DMS153 (cell line): ENCODE measurements around the gene WDR35.

Source experiments
- DNase-seq: peaks from one replicate; lab custom pipeline; 2025; lab: John Stamatoyannopoulos, UW

Gene WDR35

DNA sequence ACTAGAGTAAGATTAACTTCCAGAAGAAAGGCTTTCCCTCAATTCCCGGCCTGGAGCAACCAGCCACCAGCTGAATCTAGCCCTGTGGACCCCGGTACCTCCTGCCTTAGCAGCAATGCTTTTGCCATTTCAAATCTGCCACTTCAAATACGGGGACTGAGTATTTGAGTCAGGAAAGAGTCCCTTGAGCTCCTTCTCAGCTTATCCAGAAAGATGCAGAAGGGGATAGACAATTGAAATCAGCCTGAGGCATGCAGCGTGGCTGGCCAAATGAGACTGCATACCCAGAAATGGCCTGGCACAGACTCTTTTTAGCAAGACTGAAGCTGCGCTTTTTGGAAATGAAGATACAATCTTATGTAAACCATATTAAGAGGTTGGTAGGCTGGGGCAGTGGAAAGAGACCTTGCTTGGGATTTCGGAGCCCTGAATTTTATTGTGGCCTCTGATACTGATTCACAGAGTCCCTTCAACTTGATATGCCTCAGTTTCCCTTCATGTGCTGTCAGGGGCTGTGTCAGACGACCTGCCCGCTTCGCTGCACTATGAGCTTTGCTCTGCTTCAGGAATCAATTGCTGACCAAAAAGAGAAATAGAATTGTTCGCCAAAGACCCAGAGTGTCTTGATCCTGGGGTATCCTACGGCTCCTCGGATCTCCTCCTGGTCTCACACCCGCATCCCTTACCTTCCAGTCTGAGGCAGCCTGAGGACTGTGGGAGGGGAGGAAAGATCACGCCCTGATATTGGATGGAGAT lies 21.5 kb upstream of the WDR35 start:
- no peak for DNase-seq

DNA sequence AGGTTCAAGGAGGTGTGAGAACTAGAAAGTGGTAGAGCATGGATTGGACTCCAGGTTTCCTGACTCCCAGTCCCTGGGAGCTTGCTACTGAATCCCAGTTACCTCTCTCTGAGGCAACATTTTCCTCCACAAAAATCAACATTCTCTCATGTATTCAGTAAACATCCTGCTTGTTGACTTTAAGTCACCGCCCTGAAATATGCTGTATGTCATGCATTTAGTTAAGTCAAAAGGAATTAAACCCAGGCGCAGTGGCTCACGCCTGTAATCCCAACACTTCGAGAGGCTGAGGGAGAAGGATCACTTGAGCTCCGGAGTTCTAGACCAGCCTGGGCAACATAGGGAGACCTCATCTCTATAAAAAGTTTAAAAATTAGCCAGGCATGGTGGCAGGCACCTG lies 18.8 kb upstream of the WDR35 start:
- DNase-seq = no peak

DNA sequence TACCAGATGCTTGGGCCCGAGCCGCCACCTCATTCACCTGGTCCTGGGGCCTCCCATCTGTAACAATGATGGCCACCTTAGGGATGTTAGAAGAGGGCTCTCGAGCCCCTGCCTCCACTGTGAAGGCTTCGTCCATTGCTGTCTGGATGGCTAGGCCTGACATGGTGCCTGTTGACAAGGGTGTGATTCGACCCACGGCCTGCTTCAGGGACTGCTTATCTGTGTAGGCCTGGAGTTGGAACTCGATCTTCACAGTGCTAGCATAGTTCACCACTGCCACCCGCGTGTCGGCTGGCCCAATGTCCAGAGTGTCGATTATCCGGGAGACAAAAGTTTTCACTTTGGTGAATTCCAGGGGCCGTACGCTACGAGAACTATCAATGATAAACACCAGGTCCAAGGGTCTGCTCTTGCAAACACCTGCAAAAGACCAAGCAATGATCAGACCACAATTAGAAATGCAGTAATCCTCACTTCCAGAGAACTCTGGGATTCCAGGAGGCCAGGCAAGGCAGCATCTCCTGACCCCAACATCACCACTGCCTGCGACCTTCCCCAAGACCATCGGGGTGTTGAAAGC lies 16.1 kb upstream of the WDR35 start:
- DNase-seq = no peak

DNA sequence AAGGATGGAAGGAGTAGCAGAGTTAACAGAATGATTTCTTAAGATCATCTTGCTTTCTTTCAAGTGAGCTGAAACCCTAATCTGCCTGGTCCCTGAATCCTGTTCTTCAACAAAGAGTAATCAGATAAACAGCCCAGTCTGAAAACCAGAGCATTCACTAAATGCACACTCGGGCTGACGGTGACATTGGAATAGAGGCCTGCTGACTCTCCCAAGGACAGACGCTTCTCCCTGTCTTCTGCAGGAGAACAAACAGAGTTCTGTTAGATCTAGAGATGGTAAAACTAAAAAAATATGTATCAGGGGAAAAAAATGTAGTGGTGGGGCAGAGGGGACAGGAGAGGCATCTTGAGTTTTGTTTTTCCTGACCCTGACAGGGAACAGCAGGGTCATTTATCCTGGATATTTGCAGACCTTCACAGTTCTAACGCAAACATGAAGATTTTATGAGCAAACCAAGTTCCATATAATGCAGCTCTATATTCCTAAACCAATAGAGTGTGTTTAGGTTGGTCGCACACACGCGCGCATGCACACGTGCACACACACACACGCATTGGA lies 15.2 kb upstream of the WDR35 start:
- DNase-seq = no peak

DNA sequence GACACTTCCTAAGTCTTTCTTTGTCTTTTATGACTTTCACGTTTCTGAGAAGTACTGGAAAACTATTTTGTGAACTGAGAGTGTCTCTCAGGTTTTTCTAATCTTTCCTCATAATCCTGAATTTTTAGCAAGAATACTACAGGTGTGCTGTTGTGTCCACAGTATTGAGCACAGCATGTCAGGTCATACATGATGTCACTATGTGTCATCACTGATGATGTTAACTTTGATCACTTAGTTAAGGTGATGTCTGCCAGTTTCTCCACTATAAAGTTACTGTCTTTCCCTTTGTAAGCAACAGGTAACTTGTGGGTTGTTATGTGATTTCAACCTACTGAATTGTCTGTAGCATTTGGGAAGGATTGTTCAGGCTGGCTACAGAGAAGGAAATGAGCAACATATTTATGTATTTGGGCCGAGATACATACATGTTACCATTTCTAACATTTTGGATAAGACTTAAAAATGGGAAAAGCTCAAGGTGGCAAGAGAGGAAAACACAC lies 11.5 kb upstream of the WDR35 start:
- DNase-seq = no peak

DNA sequence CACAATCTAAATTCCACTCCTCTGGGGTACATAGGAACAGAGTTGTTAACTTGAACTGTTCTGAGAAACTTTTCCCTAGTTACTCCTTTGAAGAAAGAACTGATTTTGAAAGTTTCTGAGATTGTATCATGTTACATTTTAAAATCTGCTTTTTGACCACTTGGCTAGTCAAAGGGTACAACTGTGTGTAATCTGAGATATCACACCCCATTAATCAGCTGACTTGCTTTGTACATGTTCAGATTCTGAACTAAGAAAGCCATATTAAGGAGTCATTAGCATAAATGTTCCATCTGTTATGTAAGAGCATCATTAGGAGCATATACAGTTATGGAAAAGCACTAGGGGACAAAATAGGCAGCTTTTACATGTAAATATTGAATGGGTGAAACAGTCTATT lies 3.8 kb upstream of the WDR35 start:
- no peak for DNase-seq

DNA sequence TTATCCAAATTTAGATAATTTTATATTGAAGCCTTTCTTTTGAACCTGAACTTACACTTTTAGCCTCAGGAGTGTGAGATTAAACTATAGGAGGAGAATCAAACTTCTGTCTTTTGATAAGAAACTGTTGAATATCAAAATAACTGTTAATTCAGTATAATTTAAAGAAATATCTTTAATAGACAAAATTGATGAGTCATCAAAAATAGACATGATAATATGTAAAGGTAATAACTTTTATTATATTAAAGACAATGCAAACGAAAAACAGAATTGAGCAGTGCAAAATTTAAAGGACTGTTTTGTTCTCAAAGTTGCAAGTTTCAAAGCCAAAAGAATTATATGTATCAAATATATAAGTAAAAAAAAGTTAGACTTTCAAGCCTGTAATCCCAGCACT lies 2.0 kb upstream of the WDR35 start:
- no peak for DNase-seq

DNA sequence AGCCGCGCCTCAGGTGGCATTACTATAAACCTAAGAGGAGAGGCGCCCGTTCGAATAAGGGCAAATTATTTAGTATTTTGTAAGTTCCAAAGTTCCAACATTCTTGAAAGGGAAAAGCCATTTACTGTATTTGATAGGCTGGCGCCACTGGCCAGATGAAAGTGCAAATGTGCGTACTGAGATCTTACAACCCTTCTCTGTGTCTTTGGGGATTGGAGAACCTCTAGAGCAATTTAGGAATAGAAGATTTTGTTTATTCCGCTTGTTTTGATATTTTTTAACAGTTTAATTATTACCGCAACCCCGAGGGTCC lies 467 bp upstream of the WDR35 start:
- DNase-seq = no peak

DNA sequence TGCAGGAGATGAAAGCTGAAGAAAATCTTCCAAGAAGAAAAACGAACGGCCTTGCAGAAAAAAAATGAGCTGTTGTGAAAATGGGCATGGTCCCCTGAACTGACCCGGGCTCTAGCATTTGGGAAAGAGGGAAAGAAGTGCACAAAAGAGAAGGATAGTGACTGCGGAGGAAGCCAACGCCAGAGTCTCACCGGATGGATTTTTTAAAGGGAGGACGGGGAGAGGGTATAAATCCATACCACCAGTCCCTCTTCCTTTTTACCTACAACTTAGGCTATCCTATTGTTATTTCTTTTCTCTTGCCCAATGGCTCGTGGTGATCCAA lies 601 bp downstream of the WDR35 start:
- no peak for DNase-seq

DNA sequence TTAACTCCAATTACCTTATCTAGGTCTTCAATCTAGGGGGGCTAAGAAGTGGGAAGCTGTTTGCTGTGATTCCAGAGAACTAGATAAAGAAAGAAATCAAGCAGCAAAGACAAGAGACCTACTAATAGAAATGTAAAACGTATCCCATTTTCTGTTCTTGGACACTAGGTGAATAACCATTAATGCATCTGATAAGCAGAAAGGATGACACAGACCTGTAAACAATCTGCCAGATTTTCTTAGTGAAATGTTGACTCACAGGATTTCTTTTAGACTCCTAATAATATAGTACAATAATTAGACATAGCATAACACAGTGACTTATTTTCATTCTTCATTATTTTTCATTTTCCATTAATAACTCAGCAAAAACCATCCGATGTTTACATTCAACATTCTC lies 1.3 kb downstream of the WDR35 start:
- DNase-seq = no peak

DNA sequence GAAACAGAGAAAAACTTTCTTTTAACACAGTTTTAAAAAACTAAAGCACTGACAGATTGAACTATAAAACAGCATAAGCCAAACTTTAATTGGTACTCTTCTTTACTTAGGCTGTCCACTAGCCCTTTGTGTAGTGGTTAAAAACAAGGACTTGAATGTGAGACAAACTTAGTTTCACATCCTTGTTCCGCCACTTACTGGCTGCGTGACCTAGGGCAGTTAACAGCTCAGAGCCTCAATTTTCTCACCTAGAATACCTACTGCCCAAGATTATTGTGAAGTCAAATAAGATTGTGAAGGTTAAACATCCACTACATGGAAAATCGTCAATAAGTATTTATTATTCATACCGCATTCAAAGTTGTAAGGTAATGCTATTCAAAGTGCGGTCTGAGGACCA lies 2.0 kb downstream of the WDR35 start:
- no peak for DNase-seq

DNA sequence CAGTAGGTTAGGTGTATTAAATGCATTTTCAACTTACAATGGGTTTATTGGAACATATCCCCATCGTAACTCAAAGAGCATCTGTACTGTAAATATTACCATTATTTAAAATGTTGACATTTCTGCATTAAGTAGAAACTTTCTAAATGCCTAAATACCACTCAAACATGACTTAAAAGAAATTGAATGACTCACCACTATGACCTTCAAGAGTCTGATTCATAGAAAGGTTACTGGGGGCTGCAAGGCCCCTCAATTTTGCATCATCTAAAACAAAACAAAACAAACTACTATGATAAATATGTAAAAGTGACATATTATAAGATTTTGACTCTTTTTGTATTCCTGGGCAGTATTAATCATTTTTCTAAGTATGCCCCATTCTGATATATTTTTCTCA lies 7.6 kb downstream of the WDR35 start:
- no peak for DNase-seq

DNA sequence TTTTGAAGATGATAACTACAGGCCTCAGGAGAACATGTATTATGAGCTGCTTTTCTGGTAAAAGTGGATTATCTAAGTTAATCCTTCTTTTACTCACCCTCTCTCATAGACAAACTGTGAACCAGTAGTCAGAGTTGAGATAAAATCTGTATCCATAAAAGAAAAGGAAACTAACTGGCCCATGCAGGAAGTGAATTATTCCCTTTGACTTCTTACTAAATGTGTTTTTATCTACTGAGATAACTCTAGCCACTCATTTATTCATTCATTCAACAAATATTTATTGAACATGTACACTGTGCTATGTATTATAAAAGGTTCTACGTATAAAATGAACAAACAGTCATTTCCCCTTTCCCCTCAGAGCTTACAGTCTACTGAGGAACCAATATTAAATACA lies 10.0 kb downstream of the WDR35 start:
- no peak for DNase-seq

DNA sequence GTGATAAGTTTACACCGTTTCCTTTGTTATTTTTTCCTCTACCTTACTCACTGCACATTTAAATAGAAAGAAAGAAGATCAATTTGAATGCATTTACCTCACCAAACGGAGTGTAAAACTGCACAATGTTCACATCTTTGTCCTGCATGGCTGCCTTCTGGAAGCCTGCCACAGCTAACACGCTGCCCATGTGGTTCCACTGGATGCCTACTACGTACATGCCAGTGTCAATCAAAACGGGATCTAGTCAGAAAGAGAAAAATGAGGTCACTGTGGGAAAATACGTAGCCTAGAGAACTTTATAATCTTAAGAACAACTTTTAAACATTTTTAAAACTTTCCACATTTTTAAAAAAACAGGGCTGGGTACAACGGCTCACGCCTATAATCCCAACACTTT lies 16.4 kb downstream of the WDR35 start:
- DNase-seq = no peak

DNA sequence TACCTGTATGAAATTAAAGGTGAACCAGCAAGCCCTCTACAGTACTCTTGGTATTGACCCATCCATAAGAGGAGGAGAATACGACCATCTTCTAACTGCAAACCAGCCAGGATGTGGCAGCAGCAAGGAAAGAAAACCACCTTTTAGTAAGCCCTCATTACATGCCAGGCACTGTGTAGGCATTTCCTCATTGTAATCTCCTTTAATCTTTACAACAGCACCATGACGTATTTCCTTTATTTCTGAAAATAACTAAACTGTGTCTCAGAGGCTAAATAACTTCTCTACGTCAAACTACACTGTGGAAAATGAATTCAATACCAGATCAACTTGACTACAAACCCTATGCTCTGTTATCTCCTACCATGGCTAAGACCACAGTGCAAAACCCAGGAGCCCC lies 18.2 kb downstream of the WDR35 start:
- DNase-seq = no peak

DNA sequence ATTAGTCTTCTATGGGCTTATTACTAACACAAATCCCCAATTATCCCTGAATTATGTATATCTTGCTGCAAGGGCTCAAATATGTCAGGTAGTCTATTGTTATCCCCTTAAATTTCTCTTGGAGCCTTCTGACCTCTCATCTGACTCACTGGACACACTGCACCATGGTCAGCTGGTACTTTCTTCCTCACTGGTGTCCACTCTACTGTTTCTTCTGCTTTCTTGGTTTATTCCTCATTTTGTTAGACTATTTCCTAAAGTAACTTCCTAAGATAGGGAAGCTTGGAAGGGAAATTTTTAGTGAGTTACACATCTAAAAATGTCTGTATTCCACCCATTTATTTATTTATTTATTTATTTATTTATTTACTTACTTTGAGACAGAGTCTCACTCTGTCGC lies 26.5 kb downstream of the WDR35 start:
- DNase-seq = no peak

DNA sequence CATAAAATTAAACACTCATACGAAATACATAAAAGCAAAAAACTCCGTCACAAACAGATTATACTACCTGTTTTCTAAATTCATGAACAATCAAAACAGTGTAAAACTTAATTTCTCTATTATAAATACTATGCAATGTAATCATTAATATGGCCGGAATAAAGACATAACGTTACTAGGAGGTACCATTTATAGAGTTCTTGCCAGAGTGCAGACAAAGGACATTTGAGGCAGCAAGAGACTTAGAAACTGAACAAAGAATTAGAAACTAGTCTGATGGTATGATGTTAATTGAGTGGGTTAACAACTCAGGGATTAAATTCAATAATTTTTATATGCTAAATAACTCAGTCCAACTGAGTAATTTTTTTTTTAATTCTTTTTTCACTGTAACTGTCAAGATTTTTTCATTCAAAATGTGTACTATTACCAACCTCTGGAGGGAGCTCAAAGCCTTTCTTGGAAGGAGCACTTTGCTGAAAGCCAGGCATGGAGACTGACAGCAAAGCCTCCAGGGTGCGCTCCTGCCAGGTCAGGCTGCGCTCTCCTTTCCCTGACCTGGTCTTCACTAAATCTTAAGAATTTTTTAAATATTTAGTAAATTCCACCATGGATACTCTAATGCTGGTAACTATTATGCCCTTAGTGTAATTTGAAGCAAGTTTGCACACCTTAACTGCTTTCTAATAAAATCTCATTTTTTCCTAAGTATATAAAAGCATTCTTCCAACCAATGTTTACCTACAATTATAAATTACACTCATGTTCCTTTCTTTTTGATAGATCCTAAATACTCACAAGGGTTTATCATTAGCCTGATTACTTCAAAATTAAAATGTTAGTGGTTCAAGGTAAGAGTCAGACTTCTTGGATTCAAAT lies 34.1 kb downstream of the WDR35 start:
- peak; percentile 67 for DNase-seq

DNA sequence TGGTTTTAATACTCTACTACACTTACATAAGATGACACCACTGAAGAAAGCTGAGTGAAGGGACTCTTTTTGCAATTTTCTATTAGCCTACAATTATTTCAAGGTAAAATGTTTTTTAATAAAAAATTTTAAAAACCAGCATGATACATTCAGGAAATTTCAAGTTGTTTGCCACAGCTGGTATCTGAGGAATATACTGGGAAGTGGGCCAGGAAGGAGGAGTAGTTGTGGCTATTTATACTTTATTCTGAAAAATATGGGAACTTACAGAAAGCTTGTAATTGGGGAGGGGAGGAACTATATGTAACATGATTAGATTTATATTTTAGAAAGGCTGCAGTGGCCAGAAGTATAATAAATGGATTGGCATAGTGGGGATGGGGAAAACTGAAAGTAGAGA lies 40.8 kb downstream of the WDR35 start:
- no peak for DNase-seq

DNA sequence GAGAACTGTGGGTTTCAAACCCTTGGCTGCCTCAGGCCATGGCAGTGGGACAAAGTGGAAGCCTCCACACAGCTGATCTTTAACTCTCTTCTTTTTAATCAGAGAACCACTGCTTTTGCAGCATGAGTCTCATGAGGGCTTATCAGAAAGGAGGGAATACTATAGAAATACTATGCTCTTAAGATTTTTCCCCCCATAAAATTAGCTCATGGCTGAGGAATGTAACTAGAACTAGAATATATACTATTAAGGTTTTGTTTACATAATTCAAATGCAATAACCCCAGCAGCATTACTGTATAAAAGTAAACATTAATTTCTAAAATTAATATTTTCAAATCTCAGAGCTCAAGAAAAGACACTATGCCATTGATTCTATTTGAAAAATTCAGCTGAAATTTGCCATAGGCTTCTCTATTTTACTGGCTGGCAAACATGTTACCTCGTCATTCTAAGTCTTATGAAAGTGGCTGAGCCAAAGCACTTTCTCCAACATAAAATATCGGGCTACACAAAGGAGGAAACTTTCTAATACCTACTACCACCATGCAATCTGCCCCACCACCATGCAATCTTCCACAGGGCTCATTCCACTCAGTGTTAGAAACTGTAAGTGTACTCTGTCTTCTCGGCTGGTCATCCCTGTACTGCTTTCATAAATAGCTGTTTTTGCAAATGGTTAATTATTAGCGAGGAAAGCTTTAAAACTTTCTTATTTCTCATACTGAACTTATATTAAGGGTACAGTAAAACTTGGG lies 42.5 kb downstream of the WDR35 start:
- no peak for DNase-seq

DNA sequence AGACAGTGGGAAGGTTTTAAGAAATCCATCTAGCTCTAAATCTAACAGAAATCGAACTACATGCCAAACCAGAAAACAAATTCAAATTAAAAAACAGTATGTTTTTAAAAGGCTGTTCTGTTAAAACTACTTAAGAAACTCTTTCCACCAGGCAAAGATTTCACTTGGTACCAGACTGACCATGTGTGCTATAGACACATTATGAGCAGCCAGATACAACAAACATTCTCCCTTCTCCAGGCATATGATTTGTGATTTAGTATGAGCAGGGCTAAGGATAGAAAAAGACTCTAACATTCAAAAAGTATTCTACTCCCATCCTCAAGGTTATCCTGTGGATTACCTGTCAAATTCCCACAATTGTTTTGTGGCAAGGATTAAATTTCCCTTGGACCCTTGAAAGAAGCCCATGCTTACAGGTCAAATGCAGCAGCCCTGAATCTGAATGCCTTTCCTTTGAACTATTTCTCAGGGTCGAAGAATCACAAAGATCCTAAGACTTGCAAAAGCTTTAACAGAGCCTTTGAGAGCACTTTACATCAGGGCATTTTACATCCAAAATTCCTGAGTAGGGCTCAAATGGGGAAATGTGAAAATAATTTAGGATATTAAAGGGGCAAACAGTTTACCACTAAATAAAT lies 45.6 kb downstream of the WDR35 start:
- DNase-seq = no peak

DNA sequence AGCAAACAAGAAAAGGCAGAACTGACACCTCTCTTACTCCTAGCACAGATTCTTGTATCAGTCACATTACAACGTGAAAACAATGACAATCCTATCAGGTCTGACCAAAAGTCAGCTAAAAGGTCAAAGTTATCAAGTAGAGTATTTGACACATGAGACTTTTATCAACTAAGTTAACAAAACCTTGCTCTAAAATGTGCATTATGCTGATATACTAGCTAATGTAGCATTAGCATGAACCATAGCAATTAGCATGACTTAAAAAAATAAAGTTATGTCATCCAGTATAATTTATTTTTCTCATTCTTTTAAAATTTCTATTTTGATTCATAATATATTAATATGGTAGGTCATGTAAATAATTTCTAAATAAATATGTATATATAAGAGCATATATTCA lies 46.7 kb downstream of the WDR35 start:
- no peak for DNase-seq

DNA sequence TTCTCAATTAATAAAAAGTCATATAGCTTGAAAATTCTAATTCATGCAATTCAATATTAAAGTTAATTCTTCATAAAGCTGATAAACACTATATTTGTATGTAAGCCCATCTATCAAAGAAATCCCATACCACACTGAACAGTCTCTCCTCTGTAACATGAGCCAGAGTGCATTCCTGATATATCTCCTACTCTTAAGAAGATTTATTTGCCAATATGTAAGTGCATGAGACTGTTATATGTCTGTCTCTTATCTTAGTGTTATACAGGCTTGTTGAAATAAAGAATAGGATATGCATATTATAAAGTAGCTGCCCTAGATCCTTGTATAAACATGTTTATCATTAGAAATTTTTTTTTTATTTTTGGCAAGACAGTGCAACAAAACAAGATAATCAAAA lies 47.7 kb downstream of the WDR35 start:
- no peak for DNase-seq
